GM12872 (cell line): ENCODE measurements around the gene USP36.

Source experiments
- CTCF ChIP-seq: IDR thresholded peaks from 3 replicates; pipeline ENCODE4 v1.5.1; 2011; ENCODE audit warnings: low read depth, mild to moderate bottlenecking, low read length, moderate library complexity; ENCODE audit not compliant: insufficient read depth

USP36 gene

GRCh38 chr17:78802459-78802858, 38.2 kb downstream of the USP36 start:
- no peak for TF ChIP-seq CTCF

- no peak for TF ChIP-seq CTCF
Measured at GRCh38 chr17:78802008-78802407, 38.6 kb downstream of the USP36 start.

GRCh38 chr17:78800132-78800931, 40.3 kb downstream of the USP36 start:
- TF ChIP-seq CTCF = no peak

GRCh38 chr17:78798695-78799559, 41.7 kb downstream of the USP36 start:
- peak; percentile 55 for TF ChIP-seq CTCF

- no peak for TF ChIP-seq CTCF
Measured at GRCh38 chr17:78797691-78798585, 42.7 kb downstream of the USP36 start.

GRCh38 chr17:78797213-78797612, 43.4 kb downstream of the USP36 start:
- TF ChIP-seq CTCF = no peak
